Spinal cord (tissue), 10 donors: ENCODE results near the gene DLG5. TPM values are rescaled to one million over a fixed set of nuclear protein-coding genes. Genes with fewer than 3 reads are reported as not detected.

Experiments
- DNase-seq, 6 donors: peaks; one replicate each; pipeline versions ENCODE4 v3.0.0 to v3.0.0-alpha.2; 2013 to 2015; ENCODE audit warnings: low spot score in 6 of 6, low read depth in 4 of 6
- H3K27ac ChIP-seq: one replicate; pipeline ENCODE4 v1.5.1; 2013; ENCODE audit warnings: low read depth, low read length, control low read depth
- H3K27me3 ChIP-seq: one replicate; pipeline ENCODE4 v1.6.1; 2013; ENCODE audit warnings: low read length; ENCODE audit not compliant: control insufficient read depth, insufficient read depth
- H3K36me3 ChIP-seq: one replicate; pipeline ENCODE4 v1.6.1; 2013; ENCODE audit warnings: low read length; ENCODE audit not compliant: control insufficient read depth, insufficient read depth
- H3K4me1 ChIP-seq: one replicate; pipeline ENCODE4 v1.6.1; 2013; ENCODE audit warnings: low read length; ENCODE audit not compliant: control insufficient read depth, insufficient read depth
- H3K4me3 ChIP-seq: one replicate; pipeline ENCODE4 v1.5.1; 2013; ENCODE audit warnings: low read depth, low read length, control low read depth
- H3K9me3 ChIP-seq: one replicate; pipeline ENCODE4 v1.6.1; 2013; ENCODE audit warnings: low read length; ENCODE audit not compliant: control insufficient read depth, insufficient read depth
- WGBS: methylation state at CpG from one replicate; pipeline ENCODE4 v1.1.5; 2013; ENCODE audit warnings: missing lambda C conversion rate; ENCODE audit not compliant: insufficient coverage; 5-methylcytosine and 5-hydroxymethylcytosine counted together
- polyA plus RNA-seq, 2 donors: library from polyadenylated mRNA; unstranded; fragments of 120-200 nt; gene quantifications; one replicate each; pipeline ENCODE4 v1.2.1, GENCODE V29; 2013; ENCODE audit not compliant: insufficient read length in 2 of 2
- total RNA-seq, 2 donors: library from RNA; depleted of rRNA in 1 of 2; stranded (reverse); fragments of 120-200 nt in 1 of 2; fragments of >200 nt in 1 of 2; gene quantifications; one replicate each; pipeline versions ENCODE4 v1.2.3 to v1.2.4, GENCODE V29; 2013 to 2014
- donor health status: healthy.

DLG5 gene
- total and polyA plus RNA-seq, 4 donors = 27.5 to 78.5 (median 51.3) TPM

DNA sequence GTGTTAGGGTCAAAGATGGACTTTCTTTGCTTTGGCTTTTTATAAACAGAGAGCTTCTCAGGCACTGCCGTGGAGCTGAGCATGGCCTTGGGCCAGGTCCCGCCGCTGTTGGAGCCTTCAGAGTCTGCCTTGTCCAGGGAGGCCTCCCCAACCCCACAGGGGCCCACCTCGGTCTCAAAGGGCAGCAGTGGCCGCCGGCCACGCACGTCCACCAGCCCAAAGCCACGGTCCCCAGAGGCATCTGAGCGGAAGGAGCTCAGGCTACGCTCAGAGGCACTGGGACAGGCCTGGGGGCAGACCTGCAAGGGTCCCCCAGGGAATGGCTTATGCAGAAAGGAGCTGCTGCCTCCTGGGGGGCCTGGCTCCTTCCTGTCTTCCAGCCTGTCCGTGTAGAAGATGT lies 105.0 kb downstream of the DLG5 start:
- 82% methylated on average over 12 of the region's 12 CpGs for WGBS
- Histone ChIP-seq H3K27me3 (no peaks in the 10 kb centered on the region), H3K36me3 (peaks cover 82% of the 10 kb centered on the region), H3K27ac (no peak overlapping the region), H3K4me1 (no peaks in the 10 kb centered on the region), H3K9me3 (no peaks in the 10 kb centered on the region), H3K4me3 (no peak overlapping the region)
- no peak for DNase-seq

DNA sequence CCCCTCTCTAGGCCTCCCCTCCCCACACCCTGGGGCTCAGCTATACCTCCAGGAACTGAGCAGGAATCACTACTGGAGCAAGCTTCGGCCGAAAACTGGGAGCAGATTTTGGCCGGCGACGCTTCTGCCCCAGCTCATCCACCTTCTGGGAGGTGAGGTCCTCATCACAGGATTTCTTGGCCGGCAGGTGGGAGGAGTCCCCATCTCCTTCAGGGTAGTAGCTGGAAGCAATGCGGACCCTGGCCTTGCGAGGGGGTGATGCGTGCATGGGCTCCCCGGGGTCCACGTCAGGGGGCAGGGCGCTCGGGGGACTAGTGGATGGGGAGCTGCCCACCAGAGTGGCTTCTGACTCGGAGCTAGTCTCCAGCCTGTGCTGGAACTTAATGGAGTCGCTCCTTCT lies 105.5 kb downstream of the DLG5 start:
- no peaks in the 10 kb centered on the region for H3K4me1 ChIP-seq
- H3K27me3 ChIP-seq = no peaks in the 10 kb centered on the region
- DNase-seq = no peak
- no peak overlapping the region for H3K27ac ChIP-seq
- WGBS = 98% methylated on average over 15 of the region's 15 CpGs
- peaks cover 82% of the 10 kb centered on the region for H3K36me3 ChIP-seq
- no peak overlapping the region for H3K4me3 ChIP-seq
- no peaks in the 10 kb centered on the region for H3K9me3 ChIP-seq

DNA sequence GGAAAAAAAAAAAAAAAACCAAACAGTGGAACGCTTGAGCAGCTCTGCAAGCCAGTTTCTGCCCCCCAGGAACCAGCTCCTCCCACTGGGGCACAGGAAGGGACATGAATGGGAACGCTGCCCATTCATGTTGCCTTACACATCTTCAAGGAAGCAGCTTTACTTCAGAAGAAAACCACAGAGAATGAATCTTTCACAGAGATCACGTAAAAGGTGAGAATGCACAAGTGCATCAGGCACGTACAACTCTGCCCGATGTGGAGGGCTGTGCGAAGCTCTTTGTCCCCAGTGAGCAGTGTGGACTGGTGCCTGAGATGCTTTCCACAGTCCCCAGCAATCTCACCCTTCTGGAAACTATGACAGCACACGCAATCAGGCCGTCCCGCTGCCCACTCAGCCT lies 106.2 kb downstream of the DLG5 start:
- no peak for DNase-seq
- H3K9me3 ChIP-seq = no peaks in the 10 kb centered on the region
- peaks cover 84% of the 10 kb centered on the region for H3K36me3 ChIP-seq
- no peaks in the 10 kb centered on the region for H3K27me3 ChIP-seq
- 82% methylated on average over 6 of the region's 9 CpGs for WGBS
- H3K27ac ChIP-seq = no peak overlapping the region
- H3K4me1 ChIP-seq = no peaks in the 10 kb centered on the region
- H3K4me3 ChIP-seq = no peak overlapping the region

DNA sequence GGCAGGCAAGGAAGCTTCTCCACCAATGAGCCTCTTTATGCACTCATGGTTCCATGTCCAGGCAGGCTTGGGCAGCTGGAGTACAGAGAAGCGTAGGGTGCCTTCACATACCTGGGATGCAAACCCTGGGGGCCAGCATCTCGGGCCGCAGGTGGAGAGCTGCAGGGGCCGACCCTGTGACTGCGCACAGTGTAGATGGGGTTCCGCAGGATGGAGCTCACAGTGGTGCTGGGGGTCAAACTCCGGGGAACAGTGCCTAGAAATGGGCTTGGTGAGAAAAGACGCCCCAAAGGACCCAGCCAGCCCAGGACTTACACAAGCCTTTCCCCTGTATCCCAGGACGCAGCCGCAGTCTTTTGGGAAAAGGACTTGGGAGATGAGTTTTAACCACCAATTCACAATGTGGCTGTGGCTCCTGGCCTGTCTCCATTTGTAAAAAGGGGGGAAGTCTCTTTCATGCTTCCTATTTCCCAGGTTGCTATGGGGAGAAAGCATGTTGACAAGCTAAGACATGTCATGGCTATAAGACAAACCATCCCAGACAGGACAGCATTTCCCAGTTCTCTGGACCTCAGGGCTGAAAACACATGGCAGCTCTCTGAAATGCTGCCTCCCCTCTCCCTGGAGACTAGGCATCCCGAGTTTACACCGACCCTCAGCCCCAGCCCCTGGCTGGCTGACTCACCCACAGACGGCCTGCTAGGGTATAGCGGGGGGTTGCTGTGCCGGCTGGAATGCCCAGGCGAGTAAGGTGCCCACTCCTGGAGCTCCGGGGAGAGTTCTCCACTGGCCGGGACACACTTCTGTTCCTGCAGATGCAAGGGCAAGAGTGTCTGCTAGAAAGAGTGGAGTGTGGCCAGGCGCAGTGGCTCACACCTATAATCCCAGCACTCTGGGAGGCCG lies 107.1 kb downstream of the DLG5 start:
- no peaks in the 10 kb centered on the region for H3K9me3 ChIP-seq
- no peak overlapping the region for H3K27ac ChIP-seq
- H3K4me3 ChIP-seq = no peak overlapping the region
- peaks cover 80% of the 10 kb centered on the region for H3K36me3 ChIP-seq
- whole genome bisulfite sequencing = 95% methylated on average over 14 of the region's 20 CpGs
- no peaks in the 10 kb centered on the region for H3K27me3 ChIP-seq
- H3K4me1 ChIP-seq = no peaks in the 10 kb centered on the region
- DNase-seq = no peak

DNA sequence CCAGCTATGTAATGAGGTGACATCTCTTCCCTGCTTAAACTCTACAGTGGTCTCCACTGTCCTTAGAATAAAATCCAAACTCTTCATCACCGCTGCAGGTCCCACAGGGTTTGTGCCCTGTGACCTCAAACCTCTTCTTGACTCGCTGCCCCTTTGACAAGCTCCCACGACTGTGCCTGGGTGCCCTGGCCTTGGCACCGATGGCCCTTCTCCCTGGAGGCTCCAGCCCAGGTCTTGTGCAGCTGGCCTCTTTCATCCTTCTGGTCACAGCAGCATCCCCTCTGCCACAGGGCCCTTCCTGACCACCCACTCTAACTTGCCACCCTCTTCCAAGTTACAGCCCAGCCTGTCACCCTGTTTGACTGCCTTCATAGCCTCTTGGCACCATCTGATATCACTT lies 108.2 kb downstream of the DLG5 start:
- DNase-seq = no peak
- 88% methylated on average over 4 of the region's 4 CpGs for WGBS
- Histone ChIP-seq H3K4me1 (no peaks in the 10 kb centered on the region), H3K27ac (no peak overlapping the region), H3K36me3 (peaks cover 76% of the 10 kb centered on the region), H3K4me3 (no peak overlapping the region), H3K9me3 (no peaks in the 10 kb centered on the region), H3K27me3 (no peaks in the 10 kb centered on the region)

DNA sequence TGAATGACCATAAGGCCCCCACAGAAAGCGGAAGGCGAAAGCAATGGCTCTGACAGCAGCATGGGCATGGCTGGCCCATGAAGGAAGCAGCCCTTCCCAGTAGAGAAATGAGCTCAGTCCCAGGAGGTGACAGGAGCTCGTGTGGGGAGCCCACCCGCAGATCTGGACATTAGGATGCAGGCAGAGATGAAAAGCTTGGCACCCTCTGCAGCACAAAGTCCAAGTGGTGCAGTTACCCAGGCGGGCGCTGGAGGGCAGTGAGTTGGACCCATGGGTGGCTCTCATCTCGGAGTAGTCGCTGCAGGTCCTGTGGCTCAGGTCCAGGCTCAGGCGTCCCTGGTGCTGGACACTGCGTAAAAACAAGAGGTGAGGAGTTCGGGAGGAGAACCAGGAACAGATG lies 109.0 kb downstream of the DLG5 start:
- H3K4me3 ChIP-seq = no peak overlapping the region

DNA sequence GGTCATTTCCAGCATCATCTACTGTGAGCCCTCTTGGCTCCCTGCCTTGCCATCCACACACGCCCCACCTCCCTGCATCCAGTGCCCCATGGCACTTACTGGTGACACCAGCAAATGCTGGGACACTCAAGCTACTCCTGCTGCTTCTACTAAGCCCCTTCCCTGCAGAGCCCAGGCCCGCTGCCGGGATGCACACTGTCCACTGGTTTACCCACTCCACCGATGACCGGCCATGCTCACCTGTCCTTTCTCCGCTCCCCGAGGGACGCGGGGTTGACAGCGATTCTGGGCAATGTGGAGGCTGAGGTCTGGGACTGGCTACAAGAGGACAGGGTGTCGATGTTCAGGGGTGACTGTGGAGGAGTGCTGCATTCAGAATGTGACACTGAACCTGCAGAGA lies 110.2 kb downstream of the DLG5 start:
- no peaks in the 10 kb centered on the region for H3K9me3 ChIP-seq
- H3K4me1 ChIP-seq = no peaks in the 10 kb centered on the region
- peaks cover 88% of the 10 kb centered on the region for H3K36me3 ChIP-seq
- H3K4me3 ChIP-seq = no peak overlapping the region
- no peak overlapping the region for H3K27ac ChIP-seq
- no peak for DNase-seq
- WGBS = 98% methylated on average over 10 of the region's 11 CpGs
- no peaks in the 10 kb centered on the region for H3K27me3 ChIP-seq

More for the DNA sequence above, 109.0 kb downstream of the DLG5 start:
- Histone ChIP-seq H3K4me1 (no peaks in the 10 kb centered on the region), H3K27me3 (no peaks in the 10 kb centered on the region), H3K27ac (no peak overlapping the region), H3K36me3 (peaks cover 83% of the 10 kb centered on the region), H3K9me3 (no peaks in the 10 kb centered on the region)
- DNase-seq = no peak
- 96% methylated on average over 11 of the region's 11 CpGs for WGBS

DNA sequence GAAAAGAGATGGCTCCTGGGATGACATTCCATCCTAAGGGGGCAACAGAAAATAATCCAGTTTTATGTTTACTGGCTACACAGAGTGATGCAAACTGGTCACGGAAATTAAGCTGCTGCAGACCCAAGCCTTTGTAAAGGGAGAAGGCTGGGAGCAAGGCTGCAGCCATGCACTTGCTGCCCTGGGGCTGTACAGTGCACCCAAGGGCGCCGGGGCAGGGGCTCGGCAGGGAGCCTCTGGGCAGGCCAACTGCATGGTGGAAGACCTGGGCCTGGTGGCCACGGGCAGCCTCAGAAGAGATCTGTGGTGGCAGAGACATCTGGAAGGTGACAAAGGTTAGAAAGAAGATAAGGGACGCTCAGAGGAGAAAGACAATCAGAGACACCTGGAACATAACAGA lies 113.8 kb downstream of the DLG5 start:
- Histone ChIP-seq H3K36me3 (peaks cover 88% of the 10 kb centered on the region), H3K27me3 (no peaks in the 10 kb centered on the region), H3K9me3 (no peaks in the 10 kb centered on the region), H3K27ac (no peak overlapping the region), H3K4me3 (no peak overlapping the region), H3K4me1 (no peaks in the 10 kb centered on the region)
- DNase-seq = no peak
- 94% methylated on average over 6 of the region's 6 CpGs for WGBS

DNA sequence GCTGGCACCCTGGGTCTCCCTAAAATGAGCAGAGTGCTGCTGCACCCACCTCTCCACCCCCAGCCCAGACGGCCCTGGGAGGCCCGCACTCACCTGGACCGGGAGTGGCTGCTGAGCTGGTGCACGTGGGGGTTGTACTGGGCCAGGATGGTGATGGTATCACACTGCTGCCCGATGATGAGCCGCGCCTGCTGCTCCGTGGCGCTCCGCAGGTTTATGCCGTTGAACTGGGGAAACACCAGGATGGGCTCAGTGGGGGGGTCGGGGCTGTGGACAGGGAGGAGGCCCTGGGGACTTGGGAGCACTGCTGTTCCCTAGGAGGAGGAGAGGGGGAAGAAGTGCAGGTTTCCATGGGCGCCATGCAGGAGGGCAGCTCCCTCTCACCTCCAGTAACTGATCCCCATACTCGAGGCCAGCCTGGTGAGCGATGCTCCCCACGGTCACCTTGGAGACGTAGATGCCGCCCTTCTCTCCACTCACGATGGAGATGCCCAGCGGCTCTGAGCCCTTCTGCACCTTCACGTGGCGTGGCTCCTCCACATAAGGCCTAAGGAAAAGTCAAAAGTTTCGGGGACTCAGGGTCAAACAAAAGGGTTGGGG lies 114.6 kb downstream of the DLG5 start:
- Histone ChIP-seq H3K27ac (no peak overlapping the region), H3K4me3 (no peak overlapping the region), H3K4me1 (no peaks in the 10 kb centered on the region), H3K27me3 (no peaks in the 10 kb centered on the region), H3K36me3 (peaks cover 88% of the 10 kb centered on the region), H3K9me3 (no peaks in the 10 kb centered on the region)
- no peak for DNase-seq
- WGBS = 93% methylated on average over 20 of the region's 23 CpGs
